Adrenal gland (tissue), 5 donors: Measurements from ENCODE around the gene AKR1A1.

Experiments
- POLR2A ChIP-seq, 2 donors: fragments of 450-650 bp; IDR thresholded peaks; one replicate each; pipeline ENCODE4 v1.6.1; 2017; ENCODE audit warnings: antibody characterized with exemption in 2 of 2, mild to moderate bottlenecking in 2 of 2, moderate library complexity in 1 of 2
- TF ChIP-seq, protein P1 (sequence below), 6 experiments: fragments of 450-650 bp in 4 of 6; fragments of 200-600 bp in 2 of 6; sonication (generic) in 1 of 6; IDR thresholded peaks; 1 replicate in 5 of 6; 2 replicates in 1 of 6; pipeline versions ENCODE4 v1.5.1 to v1.8.0; 2016 to 2021; ENCODE audit warnings: antibody characterized with exemption in 6 of 6, mild to moderate bottlenecking in 2 of 6, moderate library complexity in 1 of 6
- donor health status: DM: no; HTN: no; CAD: no.

DNA sequence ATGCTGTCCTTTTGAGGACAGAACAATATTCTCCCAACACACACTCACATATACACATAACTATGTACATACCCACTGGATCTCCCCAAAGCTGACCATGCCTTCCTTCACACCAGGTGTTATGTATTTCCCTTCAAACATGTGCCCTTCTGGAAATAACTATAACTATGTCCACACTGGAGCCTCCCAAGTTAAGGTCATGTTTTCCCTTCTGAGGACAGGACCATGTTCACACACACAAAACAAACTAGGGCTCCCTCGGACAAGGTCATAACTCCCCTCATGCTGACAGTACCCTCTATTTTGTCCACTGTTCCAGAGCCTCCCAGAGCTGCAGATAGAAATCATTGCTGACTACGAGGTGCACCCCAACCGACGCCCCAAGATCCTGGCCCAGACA lies 42.7 kb upstream of the AKR1A1 start:
- TF ChIP-seq, protein P1, sequence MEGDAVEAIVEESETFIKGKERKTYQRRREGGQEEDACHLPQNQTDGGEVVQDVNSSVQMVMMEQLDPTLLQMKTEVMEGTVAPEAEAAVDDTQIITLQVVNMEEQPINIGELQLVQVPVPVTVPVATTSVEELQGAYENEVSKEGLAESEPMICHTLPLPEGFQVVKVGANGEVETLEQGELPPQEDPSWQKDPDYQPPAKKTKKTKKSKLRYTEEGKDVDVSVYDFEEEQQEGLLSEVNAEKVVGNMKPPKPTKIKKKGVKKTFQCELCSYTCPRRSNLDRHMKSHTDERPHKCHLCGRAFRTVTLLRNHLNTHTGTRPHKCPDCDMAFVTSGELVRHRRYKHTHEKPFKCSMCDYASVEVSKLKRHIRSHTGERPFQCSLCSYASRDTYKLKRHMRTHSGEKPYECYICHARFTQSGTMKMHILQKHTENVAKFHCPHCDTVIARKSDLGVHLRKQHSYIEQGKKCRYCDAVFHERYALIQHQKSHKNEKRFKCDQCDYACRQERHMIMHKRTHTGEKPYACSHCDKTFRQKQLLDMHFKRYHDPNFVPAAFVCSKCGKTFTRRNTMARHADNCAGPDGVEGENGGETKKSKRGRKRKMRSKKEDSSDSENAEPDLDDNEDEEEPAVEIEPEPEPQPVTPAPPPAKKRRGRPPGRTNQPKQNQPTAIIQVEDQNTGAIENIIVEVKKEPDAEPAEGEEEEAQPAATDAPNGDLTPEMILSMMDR (IDR thresholded peaks at IDR 0.05): no peak
- TF ChIP-seq POLR2A (IDR thresholded peaks at IDR 0.05): no peak
